Panc1 (cell line): ENCODE measurements around the gene OBI1.

Experiments
- POLR2AphosphoS5 ChIP-seq: IDR thresholded peaks from 2 replicates; pipeline ENCODE4 v1.6.1; 2012; ENCODE audit warnings: mild to moderate bottlenecking, low read depth, low read length, moderate library complexity
- SIN3A ChIP-seq: IDR thresholded peaks from 2 replicates; pipeline ENCODE4 v1.6.1; 2012; ENCODE audit warnings: low read depth, mild to moderate bottlenecking, low read length, moderate library complexity, borderline replicate concordance; ENCODE audit not compliant: insufficient read depth
- TF ChIP-seq, protein P1 (sequence below): fragments of 450-650 bp; IDR thresholded peaks from 2 replicates; pipeline ENCODE4 v1.5.1; 2017; ENCODE audit warnings: mild to moderate bottlenecking

DNA sequence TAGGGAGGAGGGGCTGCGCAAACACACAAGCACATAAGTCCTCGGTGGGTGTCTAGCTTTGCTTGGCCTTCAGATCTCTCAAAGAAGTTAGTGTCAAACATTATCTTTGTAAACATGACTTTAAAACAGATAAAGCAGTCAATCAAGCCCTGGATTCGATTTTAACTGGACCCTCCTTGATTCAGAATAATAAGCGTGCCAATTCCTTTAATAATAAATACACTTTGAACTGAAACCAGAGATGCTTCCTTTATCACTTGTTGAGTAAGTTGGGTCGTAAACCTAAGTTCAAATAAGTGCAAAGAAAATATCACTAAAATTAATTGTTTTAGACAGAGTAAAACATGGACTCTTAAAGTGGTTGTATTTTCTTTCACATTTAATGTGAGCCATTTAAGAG lies 86.5 kb downstream of the OBI1 start:
- TF ChIP-seq, protein P1, sequence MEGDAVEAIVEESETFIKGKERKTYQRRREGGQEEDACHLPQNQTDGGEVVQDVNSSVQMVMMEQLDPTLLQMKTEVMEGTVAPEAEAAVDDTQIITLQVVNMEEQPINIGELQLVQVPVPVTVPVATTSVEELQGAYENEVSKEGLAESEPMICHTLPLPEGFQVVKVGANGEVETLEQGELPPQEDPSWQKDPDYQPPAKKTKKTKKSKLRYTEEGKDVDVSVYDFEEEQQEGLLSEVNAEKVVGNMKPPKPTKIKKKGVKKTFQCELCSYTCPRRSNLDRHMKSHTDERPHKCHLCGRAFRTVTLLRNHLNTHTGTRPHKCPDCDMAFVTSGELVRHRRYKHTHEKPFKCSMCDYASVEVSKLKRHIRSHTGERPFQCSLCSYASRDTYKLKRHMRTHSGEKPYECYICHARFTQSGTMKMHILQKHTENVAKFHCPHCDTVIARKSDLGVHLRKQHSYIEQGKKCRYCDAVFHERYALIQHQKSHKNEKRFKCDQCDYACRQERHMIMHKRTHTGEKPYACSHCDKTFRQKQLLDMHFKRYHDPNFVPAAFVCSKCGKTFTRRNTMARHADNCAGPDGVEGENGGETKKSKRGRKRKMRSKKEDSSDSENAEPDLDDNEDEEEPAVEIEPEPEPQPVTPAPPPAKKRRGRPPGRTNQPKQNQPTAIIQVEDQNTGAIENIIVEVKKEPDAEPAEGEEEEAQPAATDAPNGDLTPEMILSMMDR: no peak
- no peak for TF ChIP-seq SIN3A
- TF ChIP-seq POLR2AphosphoS5: no peak
